ENCODE measurements around the gene COPS8.

DNA sequence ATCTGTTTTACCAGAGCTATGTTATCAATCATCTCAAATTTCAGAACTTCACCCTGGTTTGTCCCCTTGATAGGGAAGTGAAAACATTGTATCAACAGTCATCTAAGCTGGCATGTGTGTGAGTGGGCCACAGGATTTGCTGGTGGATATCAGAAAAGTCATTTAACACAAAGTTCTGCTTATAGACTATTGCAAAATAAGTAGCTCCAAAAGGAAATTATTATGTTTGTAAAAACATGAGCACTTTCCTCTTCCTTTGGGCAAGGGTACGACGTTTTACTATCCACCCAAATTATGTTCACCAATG is 20.7 kb upstream of the COPS8 start:
- TF ChIP-seq POLR2A (IDR thresholded peaks at IDR 0.05) (no peak), EP300 (IDR thresholded peaks at IDR 0.05) (no peak)
- TF ChIP-seq, protein P1, sequence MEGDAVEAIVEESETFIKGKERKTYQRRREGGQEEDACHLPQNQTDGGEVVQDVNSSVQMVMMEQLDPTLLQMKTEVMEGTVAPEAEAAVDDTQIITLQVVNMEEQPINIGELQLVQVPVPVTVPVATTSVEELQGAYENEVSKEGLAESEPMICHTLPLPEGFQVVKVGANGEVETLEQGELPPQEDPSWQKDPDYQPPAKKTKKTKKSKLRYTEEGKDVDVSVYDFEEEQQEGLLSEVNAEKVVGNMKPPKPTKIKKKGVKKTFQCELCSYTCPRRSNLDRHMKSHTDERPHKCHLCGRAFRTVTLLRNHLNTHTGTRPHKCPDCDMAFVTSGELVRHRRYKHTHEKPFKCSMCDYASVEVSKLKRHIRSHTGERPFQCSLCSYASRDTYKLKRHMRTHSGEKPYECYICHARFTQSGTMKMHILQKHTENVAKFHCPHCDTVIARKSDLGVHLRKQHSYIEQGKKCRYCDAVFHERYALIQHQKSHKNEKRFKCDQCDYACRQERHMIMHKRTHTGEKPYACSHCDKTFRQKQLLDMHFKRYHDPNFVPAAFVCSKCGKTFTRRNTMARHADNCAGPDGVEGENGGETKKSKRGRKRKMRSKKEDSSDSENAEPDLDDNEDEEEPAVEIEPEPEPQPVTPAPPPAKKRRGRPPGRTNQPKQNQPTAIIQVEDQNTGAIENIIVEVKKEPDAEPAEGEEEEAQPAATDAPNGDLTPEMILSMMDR (IDR thresholded peaks at IDR 0.05) = no peak
